HepG2 (cell line): ENCODE results near the gene SAMD10. TPM values are rescaled to one million over a fixed set of nuclear protein-coding genes. Genes with fewer than 3 reads are reported as not detected.
A peak's percentile ranks its signal among the peaks of the same experiment; 100 is the strongest.

Experiments used
- CTCF ChIP-seq: sonication (generic); formaldehyde crosslinking; IDR thresholded peaks from 2 replicates; pipeline ENCODE4 v1.5.0; 2020; ENCODE audit warnings: mild to moderate bottlenecking, missing genetic modification reagents, moderate library complexity
- HOXA3 ChIP-seq: sonication (generic); formaldehyde crosslinking; IDR thresholded peaks from 2 replicates; pipeline ENCODE4 v1.5.0; 2020; ENCODE audit warnings: missing genetic modification reagents
- PPARG ChIP-seq: conservative IDR thresholded peaks from 2 replicates; pipeline ENCODE4 v1.6.1; 2016; ENCODE audit warnings: missing biosample characterization, missing genetic modification reagents
- YY1 ChIP-seq: IDR thresholded peaks from 2 replicates; pipeline ENCODE4 v1.6.1; 2011; ENCODE audit warnings: low read length, low read depth, moderate library complexity, mild to moderate bottlenecking; ENCODE audit not compliant: insufficient read depth, insufficient replicate concordance
- ZC3H13 ChIP-seq: sonication (generic); formaldehyde crosslinking; IDR thresholded peaks from 2 replicates; pipeline ENCODE4 v1.8.1; 2023; ENCODE audit warnings: mild to moderate bottlenecking, missing genetic modification reagents, moderate library complexity
- ZNF224 ChIP-seq: sonication (generic); formaldehyde crosslinking; IDR thresholded peaks from 2 replicates; pipeline ENCODE4 v1.5.0; 2020; ENCODE audit warnings: mild to moderate bottlenecking, missing genetic modification reagents
- ZNF275 ChIP-seq: sonication (generic); formaldehyde crosslinking; IDR thresholded peaks from 2 replicates; pipeline ENCODE4 v1.8.0; 2022; ENCODE audit warnings: missing genetic modification reagents, mild to moderate bottlenecking, inconsistent platforms, borderline replicate concordance
- ZNF552 ChIP-seq: sonication (generic); formaldehyde crosslinking; IDR thresholded peaks from 2 replicates; pipeline ENCODE4 v1.9.0; 2022; ENCODE audit warnings: missing genetic modification reagents, mild to moderate bottlenecking, borderline replicate concordance
- ZNF614 ChIP-seq: IDR thresholded peaks from 2 replicates; pipeline ENCODE4 v1.6.1; 2018; ENCODE audit warnings: missing biosample characterization, missing genetic modification reagents, inconsistent platforms, borderline replicate concordance
- ZNF670 ChIP-seq: sonication (generic); formaldehyde crosslinking; IDR thresholded peaks from 2 replicates; pipeline ENCODE4 v1.8.0; 2022; ENCODE audit warnings: mild to moderate bottlenecking, missing genetic modification reagents, borderline replicate concordance
- ZNF747 ChIP-seq: sonication (generic); formaldehyde crosslinking; IDR thresholded peaks from 2 replicates; pipeline ENCODE4 v1.8.1; 2023; ENCODE audit warnings: missing genetic modification reagents, mild to moderate bottlenecking, borderline replicate concordance
- polyA plus RNA-seq, 8 experiments: library from polyadenylated mRNA; depleted of rRNA in 3 of 8; stranded (reverse) in 7 of 8; unstranded in 1 of 8; fragments of >200 nt; fragmentation: Illumina TruSeq in 4 of 8; extraction: Trizol in 4 of 8; gene quantifications; 2 replicates each; pipeline versions ENCODE4 v1.2.1 to v1.2.3, GENCODE V29; 2011 to 2016; ENCODE audit warnings: low read depth in 4 of 8, missing spikeins in 1 of 8, mixed read lengths in 1 of 8; ENCODE audit not compliant: insufficient read depth in 1 of 8
- total RNA-seq, 5 experiments: library from RNA; depleted of rRNA; stranded (reverse); fragments of >200 nt; fragmentation: Illumina TruSeq; extraction: Trizol; gene quantifications; 2 replicates each; pipeline ENCODE4 v1.2.3, GENCODE V29; 2016; ENCODE audit warnings: low read depth in 1 of 5

Gene SAMD10
- total and polyA plus RNA-seq, 2 of the 13 experiments (the other 11 are each of a cell fraction or from before 2014, with no cell fraction given): 6.1 to 11.0 TPM

- TF ChIP-seq ZNF275: peak; percentile 88; the same call in 1 of the 2 replicates
- TF ChIP-seq ZNF670: 0 out of 2 replicates have a peak, but pooled peaks have one; percentile 6
- TF ChIP-seq ZNF224 (CRISPR knock-in tag): no peak; the same call in 1 of the 2 replicates
- peak; percentile 93; the same call in 1 of the 2 replicates for TF ChIP-seq ZNF614 (CRISPR knock-in tag)
- TF ChIP-seq ZC3H13: peak; percentile 82
- 0 out of 2 replicates have a peak, but pooled peaks have one; percentile 75 for TF ChIP-seq ZNF552 (CRISPR knock-in tag)
- peak; percentile 78; the same call in 1 of the 2 replicates for TF ChIP-seq PPARG
- peak; percentile 50 for TF ChIP-seq ZNF747 (CRISPR knock-in tag)
- TF ChIP-seq CTCF (CRISPR knock-in tag): peak; percentile 37
- peak; percentile 42 for TF ChIP-seq YY1
- TF ChIP-seq HOXA3 (CRISPR knock-in tag): peak; percentile 93
These were observed 868 bp downstream of the SAMD10 start (continued) for GRCh38 chr20:63978319-63979228.
